Suprapubic skin (tissue), 4 donors: Measurements from ENCODE around the gene CDKN2AIPNL. TPM values are rescaled to one million over a fixed set of nuclear protein-coding genes. Genes with fewer than 3 reads are reported as not detected.
"Not testable (repeated sequence)": the region's sequence is repeated elsewhere in the genome, so short reads cannot be mapped to it uniquely, and the experiment has no call there.

ENCODE experiments used
- DNase-seq, 2 donors: peaks; one replicate each; pipeline ENCODE4 v3.0.0-alpha.2; 2019; ENCODE audit warnings: low spot score in 2 of 2
- H3K27ac ChIP-seq: fragments of 200-600 bp; sonication (generic); one replicate; pipeline ENCODE4 v1.5.1; 2019
- H3K27me3 ChIP-seq: fragments of 200-600 bp; sonication (generic); one replicate; pipeline ENCODE4 v1.5.1; 2019
- H3K36me3 ChIP-seq: fragments of 200-600 bp; sonication (generic); one replicate; pipeline ENCODE4 v1.5.1; 2019
- H3K4me1 ChIP-seq: fragments of 200-600 bp; sonication (generic); one replicate; pipeline ENCODE4 v1.5.1; 2019
- H3K4me3 ChIP-seq: fragments of 200-600 bp; sonication (generic); one replicate; pipeline ENCODE4 v1.5.1; 2019; ENCODE audit warnings: mild to moderate bottlenecking
- H3K9me3 ChIP-seq: fragments of 200-600 bp; sonication (generic); one replicate; pipeline ENCODE4 v1.5.1; 2019
- CTCF ChIP-seq, 2 donors: fragments of 200-600 bp in 1 of 2; fragments of 450-650 bp in 1 of 2; sonication (generic) in 1 of 2; IDR thresholded peaks; one replicate each; pipeline ENCODE4 v1.5.1; 2016 to 2019; ENCODE audit warnings: antibody characterized with exemption in 2 of 2, mild to moderate bottlenecking in 1 of 2, moderate library complexity in 1 of 2
- EP300 ChIP-seq: sonication (generic); formaldehyde crosslinking; IDR thresholded peaks from one replicate; pipeline ENCODE4 v1.6.1; 2017; ENCODE audit warnings: antibody characterized with exemption
- POLR2A ChIP-seq, 2 donors: fragments of 450-650 bp; IDR thresholded peaks; one replicate each; pipeline ENCODE4 v1.6.1; 2017; ENCODE audit warnings: antibody characterized with exemption in 2 of 2, mild to moderate bottlenecking in 2 of 2, moderate library complexity in 2 of 2
- POLR2AphosphoS5 ChIP-seq, 3 donors: sonication (generic); formaldehyde crosslinking; IDR thresholded peaks; one replicate each; pipeline ENCODE4 v1.6.1; 2017; ENCODE audit warnings: antibody characterized with exemption in 3 of 3
- WGBS: methylation state at CpG from one replicate; pipeline ENCODE4 v1.1.5; 2018; 5-methylcytosine and 5-hydroxymethylcytosine counted together
- total RNA-seq, 4 donors: library from RNA; depleted of rRNA; stranded (reverse); fragments of >200 nt; gene quantifications; one replicate each; pipeline ENCODE4 v1.1.0, GENCODE V29; 2016

The CDKN2AIPNL gene
- total RNA-seq, 4 donors from 2014 or later, result 14.7 to 21.9 (median 21.4) TPM

GRCh38 chr5:134392301-134392700 lies 19.4 kb downstream of the CDKN2AIPNL start:
- peaks cover 98% of the 10 kb centered on the region for H3K36me3 ChIP-seq
- no peak for DNase-seq
- H3K4me1 ChIP-seq, result no peaks in the 10 kb centered on the region
- H3K4me3 ChIP-seq, result no peak overlapping the region
- H3K9me3 ChIP-seq, result no peaks in the 10 kb centered on the region
- TF ChIP-seq CTCF (IDR thresholded peaks at IDR 0.05) (no peak), POLR2AphosphoS5 (IDR thresholded peaks at IDR 0.05) (no peak), POLR2A (IDR thresholded peaks at IDR 0.05) (no peak), EP300 (no peak)
- 82% methylated on average over 2 of the region's 2 CpGs for WGBS
- no peak overlapping the region for H3K27ac ChIP-seq
- H3K27me3 ChIP-seq, result no peaks in the 10 kb centered on the region

DNA sequence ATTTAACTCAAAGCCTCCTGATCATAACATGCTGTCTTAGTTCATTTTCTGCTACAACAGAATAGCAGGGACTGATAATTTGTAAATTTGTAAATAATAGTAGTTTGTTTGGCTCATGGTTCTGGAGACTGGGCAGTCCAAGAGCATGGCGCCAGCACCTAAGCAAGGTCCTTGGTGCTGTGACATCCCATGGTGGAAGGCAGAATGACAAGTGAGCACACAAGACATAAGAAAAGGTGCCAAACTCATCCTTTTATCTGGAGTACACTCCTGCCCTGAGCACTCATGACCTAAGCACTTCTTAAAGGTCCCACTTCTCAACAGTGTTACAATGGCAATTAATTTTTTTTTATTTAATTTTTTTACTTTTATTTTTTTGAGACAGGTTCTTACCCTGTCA lies 24.2 kb downstream of the CDKN2AIPNL start:
- Histone ChIP-seq H3K36me3 (peaks cover 94% of the 10 kb centered on the region), H3K27me3 (no peaks in the 10 kb centered on the region), H3K4me3 (no peak overlapping the region), H3K4me1 (no peaks in the 10 kb centered on the region), H3K9me3 (no peaks in the 10 kb centered on the region), H3K27ac (no peak overlapping the region)
- TF ChIP-seq POLR2A (IDR thresholded peaks at IDR 0.05), result no peak
- TF ChIP-seq CTCF (IDR thresholded peaks at IDR 0.05), result no peak
- no peak for TF ChIP-seq POLR2AphosphoS5 (IDR thresholded peaks at IDR 0.05)
- no peak for TF ChIP-seq EP300
- WGBS, result 100% methylated on average over 1 of the region's 1 CpG
- no peak for DNase-seq

DNA sequence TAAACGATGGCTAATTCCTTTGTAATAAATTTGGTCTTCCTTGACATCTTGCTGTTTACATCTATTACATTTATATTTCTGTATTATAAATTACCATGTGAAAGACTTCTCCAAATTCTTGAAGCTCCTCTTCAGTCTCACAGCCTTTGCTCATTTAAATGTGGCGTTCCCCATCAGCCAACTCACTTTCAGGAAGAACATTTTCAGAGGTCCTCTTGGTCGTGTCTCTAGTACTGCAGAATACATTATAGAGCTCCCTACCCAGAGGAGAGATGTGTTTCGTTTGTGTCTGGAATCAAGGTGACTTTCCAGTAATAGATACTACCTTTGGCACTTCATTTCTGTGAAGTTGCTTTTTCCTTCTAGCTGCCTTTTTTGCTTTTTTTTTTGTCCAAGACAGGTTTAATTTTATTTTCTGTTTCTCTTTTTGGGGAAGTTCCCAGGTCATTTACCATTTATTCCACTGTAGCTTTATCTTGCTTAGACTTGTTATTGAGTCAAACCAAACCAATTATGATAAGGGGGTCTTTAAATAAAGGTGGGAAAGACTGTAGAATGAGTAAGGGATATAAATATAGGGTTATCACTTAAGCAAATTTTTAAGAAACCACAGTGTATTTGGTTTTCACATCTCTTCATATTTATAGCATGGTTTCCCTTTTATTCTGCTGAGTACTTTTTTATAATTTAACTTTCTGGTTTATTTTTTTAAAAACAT lies 27.5 kb downstream of the CDKN2AIPNL start:
- Histone ChIP-seq H3K4me1 (no peaks in the 10 kb centered on the region), H3K4me3 (no peak overlapping the region), H3K27me3 (no peaks in the 10 kb centered on the region), H3K9me3 (no peaks in the 10 kb centered on the region), H3K27ac (no peak overlapping the region), H3K36me3 (peaks cover 93% of the 10 kb centered on the region)
- TF ChIP-seq POLR2A (IDR thresholded peaks at IDR 0.05) (no peak), POLR2AphosphoS5 (IDR thresholded peaks at IDR 0.05) (no peak), CTCF (IDR thresholded peaks at IDR 0.05) (no peak), EP300 (no peak)
- DNase-seq, result no peak
- 66% methylated on average over 4 of the region's 4 CpGs for WGBS

GRCh38 chr5:134382204-134382603 lies 29.5 kb downstream of the CDKN2AIPNL start:
- H3K4me3 ChIP-seq, H3K9me3 ChIP-seq, H3K4me1 ChIP-seq, DNase-seq, H3K27me3 ChIP-seq, H3K27ac ChIP-seq: not testable (repeated sequence)
- WGBS, result 90% methylated on average over 2 of the region's 2 CpGs
- peaks cover 87% of the 10 kb centered on the region for H3K36me3 ChIP-seq

GRCh38 chr5:134380346-134380745 lies 31.3 kb downstream of the CDKN2AIPNL start:
- TF ChIP-seq EP300 (no peak), POLR2AphosphoS5 (IDR thresholded peaks at IDR 0.05) (no peak), POLR2A (IDR thresholded peaks at IDR 0.05) (no peak), CTCF (IDR thresholded peaks at IDR 0.05) (no peak)
- peaks cover 8% of the 10 kb centered on the region for H3K4me1 ChIP-seq
- WGBS, result 51% methylated on average over 5 of the region's 5 CpGs

GRCh38 chr5:134374232-134374631 lies 37.4 kb downstream of the CDKN2AIPNL start:
- TF ChIP-seq CTCF (IDR thresholded peaks at IDR 0.05), result no peak
- TF ChIP-seq POLR2A (IDR thresholded peaks at IDR 0.05), result no peak
- TF ChIP-seq EP300, result no peak
- TF ChIP-seq POLR2AphosphoS5 (IDR thresholded peaks at IDR 0.05), result no peak
- WGBS, result 64% methylated on average over 3 of the region's 3 CpGs
- Histone ChIP-seq H3K36me3 (peaks cover 26% of the 10 kb centered on the region), H3K9me3 (no peaks in the 10 kb centered on the region), H3K4me1 (peaks cover 38% of the 10 kb centered on the region), H3K4me3 (no peak overlapping the region), H3K27me3 (no peaks in the 10 kb centered on the region), H3K27ac (no peak overlapping the region)
- DNase-seq, result no peak

More at GRCh38 chr5:134380346-134380745, 31.3 kb downstream of the CDKN2AIPNL start:
- Histone ChIP-seq H3K27me3 (no peaks in the 10 kb centered on the region), H3K27ac (no peak overlapping the region), H3K9me3 (no peaks in the 10 kb centered on the region), H3K36me3 (peaks cover 78% of the 10 kb centered on the region), H3K4me3 (no peak overlapping the region)
- no peak for DNase-seq

GRCh38 chr5:134373633-134374032 lies 38.0 kb downstream of the CDKN2AIPNL start:
- peaks cover 23% of the 10 kb centered on the region for H3K36me3 ChIP-seq
- not testable (repeated sequence) for H3K9me3 ChIP-seq, DNase-seq, H3K27ac ChIP-seq, H3K27me3 ChIP-seq
- WGBS, result 95% methylated on average over 5 of the region's 5 CpGs
- peak overlapping the region; percentile 86 for H3K4me3 ChIP-seq
- peaks cover 40% of the 10 kb centered on the region for H3K4me1 ChIP-seq
